Adipocyte (in vitro differentiated cells): Measurements from ENCODE around the gene C15orf39.

Source experiments
- DNase-seq: peaks from one replicate; pipeline ENCODE4 v3.0.0-alpha.2; 2015; ENCODE audit warnings: low read depth
- H3K27me3 ChIP-seq: replicated peaks from 2 replicates; pipeline ENCODE4 v1.7.0; 2013; ENCODE audit warnings: mild to moderate bottlenecking, low read length, moderate library complexity; ENCODE audit not compliant: control insufficient read depth, insufficient read depth
- H3K36me3 ChIP-seq: 2 replicates; pipeline ENCODE4 v1.7.0; 2013; ENCODE audit warnings: low read length, mild to moderate bottlenecking, moderate library complexity; ENCODE audit not compliant: control insufficient read depth, insufficient read depth, severe bottlenecking
- H3K4me1 ChIP-seq: 2 replicates; pipeline ENCODE4 v1.7.0; 2013; ENCODE audit warnings: mild to moderate bottlenecking, low read length, moderate library complexity; ENCODE audit not compliant: control insufficient read depth, insufficient read depth
- H3K4me3 ChIP-seq: 2 replicates; pipeline ENCODE4 v1.7.0; 2013; ENCODE audit warnings: mild to moderate bottlenecking, low read length, moderate library complexity
- H3K9ac ChIP-seq: 2 replicates; pipeline ENCODE4 v1.7.0; 2013; ENCODE audit warnings: mild to moderate bottlenecking, low read length, moderate library complexity
- H3K9me3 ChIP-seq: 2 replicates; pipeline ENCODE4 v1.7.0; 2013; ENCODE audit warnings: mild to moderate bottlenecking, low read length, moderate library complexity; ENCODE audit not compliant: control insufficient read depth

The C15orf39 gene

GRCh38 chr15:75208501-75209288 lies 7.0 kb downstream of the C15orf39 start:
- H3K9ac ChIP-seq: no peak overlapping the region
- peaks cover 72% of the 10 kb centered on the region for H3K36me3 ChIP-seq

DNA sequence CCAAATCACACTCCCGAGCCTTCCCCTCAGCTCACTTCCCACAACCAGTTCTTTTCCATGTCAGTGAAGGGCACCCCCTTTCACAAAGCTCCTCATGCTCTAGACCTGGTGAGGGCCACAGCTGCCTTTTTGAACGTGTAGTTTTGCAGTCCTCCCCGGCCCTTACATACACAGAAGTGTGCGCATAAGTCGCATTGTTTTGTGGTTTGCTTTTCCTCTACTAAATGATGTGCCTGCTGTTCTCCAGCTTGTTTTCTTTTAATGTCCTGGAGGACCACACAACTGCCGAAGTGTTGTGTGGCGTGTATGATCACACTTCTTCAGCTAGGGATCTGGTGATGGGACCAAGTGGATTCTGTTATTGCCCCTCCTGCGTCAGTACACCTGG lies 7.6 kb downstream of the C15orf39 start:
- Histone ChIP-seq H3K4me3 (no peak overlapping the region), H3K36me3 (peaks cover 72% of the 10 kb centered on the region), H3K4me1 (peaks cover 17% of the 10 kb centered on the region), H3K9me3 (no peaks in the 10 kb centered on the region), H3K27me3 (no peaks in the 10 kb centered on the region), H3K9ac (no peak overlapping the region)
- DNase-seq: no peak

More at GRCh38 chr15:75208501-75209288, 7.0 kb downstream of the C15orf39 start:
- Histone ChIP-seq H3K9me3 (no peaks in the 10 kb centered on the region), H3K4me3 (no peak overlapping the region), H3K4me1 (peaks cover 23% of the 10 kb centered on the region), H3K27me3 (no peaks in the 10 kb centered on the region)
- DNase-seq: no peak

DNA sequence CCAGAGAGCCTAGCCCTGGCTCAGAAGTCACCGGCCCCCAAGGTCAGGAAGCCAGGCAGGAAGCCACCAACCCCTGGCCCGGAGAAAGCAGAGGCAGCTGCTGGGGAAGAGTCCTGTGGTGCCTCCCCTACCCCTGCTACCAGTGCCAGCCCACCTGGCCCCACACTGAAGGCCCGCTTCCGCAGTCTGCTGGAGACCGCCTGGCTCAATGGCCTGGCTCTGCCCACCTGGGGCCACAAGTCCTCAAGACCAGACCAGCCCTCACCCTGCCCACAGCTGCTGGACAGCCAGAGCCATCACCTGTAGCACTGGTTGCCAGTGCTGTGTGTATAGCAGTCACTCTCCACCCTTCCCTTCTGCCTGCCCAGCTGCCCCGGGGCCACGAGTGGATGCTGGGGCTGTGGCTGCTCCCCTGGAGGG lies 9.1 kb downstream of the C15orf39 start:
- Histone ChIP-seq H3K9me3 (no peaks in the 10 kb centered on the region), H3K27me3 (no peaks in the 10 kb centered on the region), H3K9ac (no peak overlapping the region), H3K4me1 (peaks cover 7% of the 10 kb centered on the region), H3K36me3 (peaks cover 72% of the 10 kb centered on the region), H3K4me3 (no peak overlapping the region)
- no peak for DNase-seq

GRCh38 chr15:75211436-75212199 lies 9.9 kb downstream of the C15orf39 start:
- DNase-seq: peak; percentile 11
- Histone ChIP-seq H3K4me1 (peaks cover 7% of the 10 kb centered on the region), H3K4me3 (no peak overlapping the region), H3K9me3 (no peaks in the 10 kb centered on the region), H3K27me3 (no peaks in the 10 kb centered on the region), H3K36me3 (peaks cover 65% of the 10 kb centered on the region), H3K9ac (peak overlapping the region; percentile 34)

DNA sequence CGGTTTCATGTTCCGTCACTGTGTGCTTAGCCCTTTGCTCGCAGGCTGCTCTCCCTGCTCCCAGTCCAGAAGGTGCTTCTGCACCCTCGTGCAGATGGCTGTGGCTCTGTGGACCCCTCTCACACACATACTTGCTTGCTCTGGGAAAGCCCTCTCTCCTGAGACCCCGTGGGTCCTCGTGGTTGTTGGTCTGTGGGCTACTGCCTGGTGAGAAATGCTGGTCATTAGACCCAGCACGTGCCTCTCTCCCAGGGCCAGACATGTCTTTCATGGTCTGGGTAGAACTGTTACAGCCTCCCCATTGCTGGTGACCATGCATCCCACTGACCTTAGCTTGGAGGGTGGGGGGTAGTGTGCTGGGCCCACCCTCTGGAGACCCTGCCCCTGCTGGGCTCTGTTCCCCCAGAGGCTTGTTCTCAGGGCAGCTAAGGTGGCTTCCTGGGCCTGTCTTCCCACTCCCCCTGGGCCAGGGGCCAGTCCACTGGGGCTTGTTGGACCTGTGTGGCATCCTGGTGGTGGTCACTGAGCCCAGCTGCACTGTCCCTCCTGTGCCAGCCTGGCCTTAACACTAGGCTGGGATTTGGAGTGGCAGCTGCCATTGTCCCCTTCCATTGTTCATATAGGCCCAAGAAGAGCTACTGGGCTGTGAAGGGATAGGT lies 10.6 kb downstream of the C15orf39 start:
- DNase-seq: no peak
- Histone ChIP-seq H3K36me3 (peaks cover 59% of the 10 kb centered on the region), H3K4me3 (no peak overlapping the region), H3K4me1 (peaks cover 7% of the 10 kb centered on the region), H3K9me3 (no peaks in the 10 kb centered on the region), H3K27me3 (no peaks in the 10 kb centered on the region), H3K9ac (peak overlapping the region; percentile 29)

DNA sequence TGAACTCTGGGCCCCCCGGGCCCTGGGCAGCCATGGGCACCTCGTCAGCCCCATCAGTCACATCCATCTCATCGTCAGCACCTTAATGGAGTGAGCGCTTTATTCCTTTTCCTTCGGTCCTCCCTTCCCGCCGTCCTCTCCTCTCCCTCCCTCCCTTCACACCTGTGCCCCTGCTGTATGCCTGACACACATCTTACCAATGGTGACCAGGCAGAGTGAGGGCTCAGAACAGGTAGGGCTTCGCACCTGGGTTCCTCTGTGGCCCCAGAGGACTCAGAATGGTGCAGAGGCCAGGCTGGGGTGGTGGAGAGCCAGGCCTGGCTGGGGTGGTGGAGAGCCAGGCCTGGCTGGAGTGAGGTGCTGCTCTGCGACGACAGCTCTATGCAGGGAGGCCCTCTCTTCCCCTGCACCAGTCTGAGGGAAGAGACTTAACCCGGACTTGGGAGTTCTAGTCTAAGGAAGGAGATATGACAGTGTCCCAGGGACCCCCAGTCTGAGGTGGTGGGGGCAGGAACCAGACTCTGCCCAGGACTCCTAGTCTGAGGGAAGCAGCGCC lies 11.6 kb downstream of the C15orf39 start:
- Histone ChIP-seq H3K9me3 (no peaks in the 10 kb centered on the region), H3K36me3 (peaks cover 50% of the 10 kb centered on the region), H3K9ac (no peak overlapping the region), H3K4me3 (no peak overlapping the region), H3K27me3 (no peaks in the 10 kb centered on the region), H3K4me1 (peaks cover 7% of the 10 kb centered on the region)
- no peak for DNase-seq

DNA sequence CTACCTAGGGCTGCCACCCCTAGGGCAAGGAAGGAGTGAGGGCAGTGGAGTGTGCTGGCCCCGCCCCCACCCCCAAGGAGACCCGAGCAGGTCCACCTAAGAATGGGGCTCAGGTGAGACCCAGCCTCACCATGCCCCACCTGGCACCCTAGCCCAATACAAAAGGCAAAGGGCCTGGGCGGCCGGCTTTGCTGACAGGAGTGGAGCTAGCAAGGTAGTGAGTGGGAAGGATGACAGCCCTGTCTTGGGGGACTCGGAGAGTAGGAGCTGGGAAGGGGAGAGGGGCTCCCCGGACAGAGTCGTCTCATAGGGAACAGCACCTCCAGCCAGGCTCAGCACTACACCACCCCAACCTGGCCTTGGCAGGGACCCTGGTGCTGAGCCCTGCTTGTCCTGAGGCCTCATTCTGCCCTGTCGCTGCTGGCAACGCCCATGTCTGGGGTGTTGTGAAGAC lies 12.1 kb downstream of the C15orf39 start:
- Histone ChIP-seq H3K27me3 (no peaks in the 10 kb centered on the region), H3K4me1 (peaks cover 7% of the 10 kb centered on the region), H3K36me3 (peaks cover 45% of the 10 kb centered on the region), H3K9me3 (no peaks in the 10 kb centered on the region), H3K4me3 (no peak overlapping the region), H3K9ac (no peak overlapping the region)
- no peak for DNase-seq

DNA sequence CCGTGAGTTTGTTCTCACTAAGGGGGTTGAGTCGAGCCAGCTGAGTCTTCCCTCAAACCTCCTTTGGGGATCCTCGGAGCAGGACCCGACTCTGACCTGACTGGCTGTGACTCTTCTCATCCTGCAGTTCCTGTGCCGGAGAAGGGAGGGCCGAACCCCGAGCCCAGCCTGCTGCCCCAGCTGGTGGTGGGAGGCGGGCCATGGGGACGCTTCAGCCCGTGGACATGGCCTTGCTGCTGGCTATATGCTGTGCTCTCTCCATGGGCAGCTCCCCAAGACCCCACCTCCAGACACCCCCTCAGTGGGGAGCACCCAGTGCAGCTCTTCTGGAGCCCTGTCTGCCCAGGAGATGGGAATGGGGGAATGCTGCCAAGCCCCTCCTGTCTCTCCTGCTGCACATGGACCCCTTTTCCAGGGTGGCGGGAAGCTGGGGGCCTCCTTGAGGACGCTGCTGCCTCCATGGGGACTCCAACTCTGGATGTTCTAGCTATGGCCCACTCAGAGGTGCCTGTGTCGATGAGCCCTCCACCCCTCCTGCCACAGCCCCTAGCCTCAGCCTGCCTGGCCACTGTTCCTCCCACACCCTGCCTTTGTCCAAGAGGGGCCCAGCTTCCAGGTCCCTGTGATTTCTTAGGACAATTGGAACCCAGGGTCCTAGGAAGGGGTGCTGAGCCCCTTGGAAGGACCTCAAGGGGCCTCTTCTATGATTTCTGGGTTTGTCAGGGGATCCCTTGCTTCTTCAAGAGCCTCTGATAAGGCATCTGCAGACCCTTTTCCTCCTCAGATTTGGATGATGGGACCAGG lies 12.8 kb downstream of the C15orf39 start:
- Histone ChIP-seq H3K9me3 (no peaks in the 10 kb centered on the region), H3K9ac (no peak overlapping the region), H3K4me3 (no peak overlapping the region), H3K27me3 (no peaks in the 10 kb centered on the region), H3K36me3 (peaks cover 38% of the 10 kb centered on the region), H3K4me1 (peaks cover 7% of the 10 kb centered on the region)
- DNase-seq: no peak

DNA sequence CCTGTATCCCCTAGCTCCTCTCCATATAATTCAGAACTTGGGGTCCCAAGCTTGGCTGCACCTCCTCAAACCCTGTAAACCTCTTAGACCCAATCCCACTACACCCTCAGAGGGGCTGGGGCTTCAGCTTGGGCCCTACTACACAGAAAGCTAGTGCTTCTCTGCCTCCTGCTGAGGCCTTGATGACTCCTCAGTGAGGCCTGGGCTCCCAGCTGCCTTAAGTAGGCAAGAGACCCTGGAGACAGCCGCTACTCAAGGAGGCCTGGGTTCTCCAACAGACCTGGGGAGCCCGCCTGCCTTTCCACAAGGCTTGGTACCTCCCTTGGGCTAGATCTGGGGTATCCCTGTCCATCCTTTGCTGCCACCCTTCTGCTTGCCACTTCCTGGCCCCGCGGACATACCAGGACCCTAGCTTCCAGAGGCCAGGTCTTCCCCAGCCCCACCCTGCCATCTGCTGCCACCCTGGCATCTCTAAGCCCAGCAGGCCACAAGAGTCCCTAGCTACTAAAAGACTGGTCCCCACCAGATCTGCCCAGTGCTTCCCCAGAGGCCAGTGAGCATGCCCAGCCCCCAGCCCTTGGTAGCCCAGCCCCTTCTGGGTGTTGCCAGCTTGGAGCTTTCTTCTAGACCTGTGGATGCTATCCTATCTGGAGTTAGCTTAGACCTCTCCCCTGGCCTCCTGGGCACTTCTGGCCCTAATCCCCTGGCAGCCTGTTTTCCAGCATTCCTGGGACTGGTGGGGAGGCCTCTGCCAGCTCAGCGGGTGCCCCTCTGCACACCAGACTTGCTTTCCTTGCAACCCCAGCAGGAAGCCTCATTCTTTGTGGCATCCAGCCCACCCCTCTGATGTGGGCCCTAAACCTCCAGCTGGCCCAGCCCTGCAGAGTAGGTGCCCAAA lies 13.7 kb downstream of the C15orf39 start:
- Histone ChIP-seq H3K27me3 (no peaks in the 10 kb centered on the region), H3K4me1 (peaks cover 7% of the 10 kb centered on the region), H3K9me3 (no peaks in the 10 kb centered on the region), H3K4me3 (no peak overlapping the region), H3K9ac (no peak overlapping the region), H3K36me3 (peaks cover 29% of the 10 kb centered on the region)
- no peak for DNase-seq

DNA sequence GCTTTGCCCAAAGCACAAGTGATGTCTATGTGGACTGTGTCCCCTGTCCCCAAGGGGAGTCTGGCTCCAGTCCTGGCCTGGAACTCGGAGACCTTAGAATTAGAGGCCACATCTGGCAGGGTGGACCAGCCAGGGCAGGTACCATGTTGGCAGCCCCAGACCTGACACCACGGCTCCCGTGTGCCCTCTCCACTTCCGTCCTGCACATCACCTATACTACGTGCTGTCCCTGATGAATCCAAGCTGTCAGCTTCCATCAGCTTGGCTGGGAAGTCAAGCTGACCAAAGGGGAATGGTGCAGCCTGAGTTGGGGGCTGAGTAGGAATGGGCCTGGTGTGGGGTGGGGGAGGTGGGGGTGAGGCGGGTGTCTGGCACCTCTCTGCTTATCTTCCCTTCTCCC lies 15.3 kb downstream of the C15orf39 start:
- H3K4me3 ChIP-seq: no peak overlapping the region

More for the DNA sequence above, 15.3 kb downstream of the C15orf39 start:
- no peaks in the 10 kb centered on the region for H3K27me3 ChIP-seq
- no peak for DNase-seq
- H3K4me1 ChIP-seq: peaks cover under 1% of the 10 kb centered on the region
- H3K9ac ChIP-seq: no peak overlapping the region
- H3K9me3 ChIP-seq: no peaks in the 10 kb centered on the region
- H3K36me3 ChIP-seq: peaks cover 13% of the 10 kb centered on the region
